Activated CD8-positive, alpha-beta memory T cell treated with anti-CD3 and anti-CD28 coated beads for 1 hour (primary cell): ENCODE results near the gene PRMT5.

Experiments used
- DNase-seq, 2 donors: peaks; one replicate each; pipeline ENCODE4 v3.0.0-alpha.2; 2020; ENCODE audit warnings: low read depth in 1 of 2; ENCODE audit errors: extremely low read depth in 1 of 2

Gene PRMT5

DNA sequence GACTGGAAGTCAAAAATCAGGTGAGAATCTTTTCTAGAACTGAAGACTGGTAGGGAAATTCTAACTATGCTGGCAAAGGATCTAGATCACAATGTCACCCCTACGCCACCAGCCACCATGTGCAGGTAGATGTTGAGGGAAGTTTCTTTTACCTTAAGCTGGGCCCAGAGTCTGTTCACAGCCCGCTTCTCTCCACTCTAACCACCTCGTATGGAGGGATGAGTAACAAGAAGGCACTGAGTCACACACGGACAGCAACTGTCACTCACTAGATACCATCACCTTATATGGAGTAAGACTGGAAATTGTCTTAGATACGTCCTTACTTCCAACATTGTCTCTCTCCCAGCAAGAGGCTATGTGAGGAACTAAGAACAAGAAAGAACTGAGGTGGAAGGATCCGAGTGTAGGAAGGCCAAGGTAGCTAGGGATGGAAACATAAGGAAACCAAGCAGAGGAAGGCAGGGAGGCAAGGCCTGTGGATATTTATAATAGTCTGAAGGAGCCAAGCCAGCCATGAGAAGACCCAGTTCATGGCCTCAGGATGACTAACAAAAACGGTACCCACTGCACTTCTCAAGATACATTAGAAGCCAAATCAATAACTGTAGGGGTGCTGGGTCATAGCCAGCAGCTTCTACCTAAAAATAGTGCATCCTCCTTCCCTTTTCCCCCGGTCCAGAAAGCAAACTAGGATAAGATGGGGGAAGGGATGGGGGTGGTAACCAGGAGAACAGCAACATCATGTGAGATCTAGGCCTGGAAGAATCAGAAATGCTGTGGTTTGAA is 30.7 kb downstream of the PRMT5 start:
- DNase-seq, result no peak

- DNase-seq, result no peak
Measured at GRCh38 chr14:22897357-22897756, 31.8 kb downstream of the PRMT5 start.

DNA sequence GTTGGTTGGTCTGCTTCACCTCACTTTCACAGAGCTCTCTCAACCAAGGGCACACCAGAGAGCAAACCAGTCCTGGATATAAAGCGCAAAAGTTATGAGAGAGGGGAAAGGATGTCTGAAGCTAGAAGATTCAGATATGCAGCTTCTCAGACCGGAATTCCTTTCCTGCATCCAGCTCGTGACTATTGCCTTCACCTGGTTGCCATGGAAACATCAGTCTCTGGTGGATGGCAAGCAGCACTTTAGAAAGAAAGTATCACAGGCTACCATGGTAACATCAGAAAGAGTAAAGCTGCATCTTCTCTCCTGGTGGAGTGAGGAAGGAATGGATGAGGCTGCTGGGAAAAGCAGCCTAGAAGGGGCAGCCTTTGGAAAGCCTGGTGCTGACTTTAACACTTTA is 32.4 kb downstream of the PRMT5 start:
- no peak for DNase-seq

GRCh38 chr14:22896356-22896755 is 32.8 kb downstream of the PRMT5 start:
- no peak for DNase-seq

- no peak for DNase-seq
Measured at GRCh38 chr14:22895402-22895801, 33.8 kb downstream of the PRMT5 start.

DNA sequence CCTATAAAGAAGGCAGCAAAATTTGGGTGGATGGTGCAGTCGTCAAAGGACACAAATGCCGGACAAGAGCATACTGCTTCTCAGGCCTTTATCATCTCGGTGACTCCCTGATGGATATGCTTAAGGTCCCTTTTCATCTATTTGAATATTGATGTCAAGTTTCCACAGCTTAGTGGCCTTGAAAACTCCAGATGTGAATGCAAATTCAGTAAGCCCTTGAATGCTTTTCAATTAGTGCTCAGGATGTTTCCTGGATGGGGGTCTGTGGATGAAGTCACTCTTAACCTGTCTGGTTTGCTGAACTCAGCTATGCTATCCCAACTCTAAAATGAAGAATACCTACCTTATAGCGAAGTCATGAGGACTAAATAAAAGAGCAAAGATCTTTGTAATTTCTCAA is 35.5 kb downstream of the PRMT5 start:
- DNase-seq, result no peak

DNA sequence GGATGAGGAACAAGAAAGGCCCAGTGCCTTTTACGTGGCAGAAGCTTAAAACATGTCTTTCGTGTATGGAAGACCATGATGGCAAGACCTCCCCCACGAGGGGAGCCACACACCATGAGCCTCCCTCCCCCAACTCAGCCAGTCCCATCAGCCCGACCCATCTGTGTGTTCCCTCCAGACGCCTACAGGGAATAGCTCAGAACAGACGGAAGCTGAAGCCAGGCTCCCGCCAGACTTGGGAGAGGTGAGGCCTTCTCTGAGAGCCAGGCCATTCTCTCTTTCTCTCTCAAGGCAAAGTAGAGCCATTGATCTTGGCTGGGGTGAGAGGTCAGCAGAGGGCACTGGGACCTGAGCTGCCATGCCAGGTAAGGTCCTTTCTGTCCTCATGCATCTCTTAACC is 36.7 kb downstream of the PRMT5 start:
- DNase-seq, result no peak

DNA sequence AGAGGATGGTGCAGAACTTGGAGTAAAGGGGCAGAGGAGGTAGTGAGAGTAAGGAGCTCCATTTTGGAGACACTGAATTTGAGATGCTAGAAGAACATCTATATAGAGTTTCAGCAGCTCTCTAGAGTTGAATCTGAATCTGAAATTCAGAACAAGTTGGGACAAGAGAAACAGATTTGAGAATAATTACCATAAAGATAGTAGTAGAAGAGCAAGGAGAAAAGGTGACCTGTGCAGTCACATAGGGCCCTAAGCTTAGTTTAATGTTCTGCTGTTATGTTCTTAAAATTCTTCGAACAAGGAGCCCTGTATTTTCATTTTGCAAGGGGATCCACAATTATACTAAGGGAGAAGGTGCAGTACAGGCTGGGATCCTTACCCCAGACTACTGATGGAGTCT is 38.8 kb downstream of the PRMT5 start:
- no peak for DNase-seq

DNA sequence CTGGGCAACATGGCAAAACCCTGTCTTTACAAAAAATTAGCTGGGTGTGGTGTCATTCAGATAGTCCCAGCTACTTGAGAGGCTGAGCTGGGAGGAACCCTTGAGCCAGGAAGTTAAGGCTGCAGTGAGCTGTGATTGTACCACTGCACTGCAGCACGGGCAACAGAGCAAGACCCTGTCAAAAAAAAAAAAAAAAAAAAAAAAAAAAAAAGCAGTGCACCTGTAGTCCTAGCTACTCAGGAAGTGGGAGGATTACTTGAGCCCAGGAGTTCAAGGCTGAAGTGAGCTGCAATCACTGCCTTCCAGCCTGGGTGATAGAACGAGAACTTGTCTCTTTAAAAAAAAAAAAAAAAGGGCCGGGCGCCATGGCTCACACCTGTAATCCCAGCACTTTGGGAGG is 40.5 kb downstream of the PRMT5 start:
- no peak for DNase-seq

DNA sequence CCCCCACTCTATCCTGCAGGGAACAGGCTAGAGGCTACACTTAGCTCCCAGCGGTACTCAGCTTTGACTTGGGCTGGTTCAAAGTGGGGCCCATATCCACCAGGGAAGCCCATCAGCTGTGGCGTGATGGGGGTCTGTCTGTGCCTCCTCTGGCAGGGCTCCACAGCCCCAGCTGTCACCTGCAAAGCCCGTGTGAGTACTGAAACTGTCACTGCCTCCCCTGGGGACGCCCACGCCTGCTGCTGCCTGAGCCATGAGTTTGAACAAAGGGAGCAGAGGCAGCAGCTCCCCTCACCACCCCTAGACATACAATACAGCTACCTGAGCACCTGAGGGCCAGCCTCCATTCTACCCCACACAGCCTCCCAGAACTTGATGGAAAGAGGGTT is 41.2 kb downstream of the PRMT5 start:
- peak in 1 of 2 donors; percentile 17 for DNase-seq

GRCh38 chr14:22887260-22887989 is 41.8 kb downstream of the PRMT5 start:
- no peak for DNase-seq

GRCh38 chr14:22886500-22887259 is 42.5 kb downstream of the PRMT5 start:
- DNase-seq, result peak; percentile 21 to 57

GRCh38 chr14:22885975-22886374 is 43.2 kb downstream of the PRMT5 start:
- DNase-seq, result no peak

DNA sequence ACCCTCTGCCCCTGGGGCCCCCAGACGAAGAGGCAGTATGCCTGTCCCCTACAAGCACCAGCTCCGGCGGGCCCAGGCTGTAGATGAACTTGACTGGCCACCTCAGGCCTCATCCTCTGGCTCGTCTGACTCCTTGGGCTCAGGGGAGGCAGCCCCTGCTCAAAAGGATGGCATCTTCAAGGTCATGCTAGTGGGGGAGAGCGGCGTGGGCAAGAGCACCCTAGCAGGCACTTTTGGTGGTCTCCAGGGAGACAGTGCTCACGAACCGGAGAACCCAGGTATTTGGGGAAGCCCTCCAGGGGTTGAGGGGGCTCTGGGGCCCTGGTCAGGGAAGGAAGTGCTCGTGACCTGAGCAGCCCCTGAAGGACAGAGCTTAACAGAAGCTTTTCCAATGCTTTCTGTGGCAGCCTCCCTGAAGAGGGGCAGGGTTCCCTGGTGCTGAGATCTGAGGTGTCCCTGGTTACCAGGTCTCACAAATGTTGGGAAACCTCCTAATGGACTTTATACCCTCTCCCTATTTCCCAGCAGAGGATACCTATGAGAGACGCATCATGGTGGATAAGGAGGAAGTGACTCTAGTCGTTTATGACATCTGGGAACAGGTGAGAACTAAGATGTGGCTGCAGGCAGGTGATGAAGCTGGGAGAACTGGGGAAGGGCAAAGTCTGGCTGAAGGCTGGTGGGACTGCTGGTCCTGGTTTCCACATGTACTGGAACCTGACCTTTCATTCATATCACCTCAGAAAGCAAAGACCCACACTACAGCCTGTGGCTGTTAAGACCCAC is 44.2 kb downstream of the PRMT5 start:
- no peak for DNase-seq

DNA sequence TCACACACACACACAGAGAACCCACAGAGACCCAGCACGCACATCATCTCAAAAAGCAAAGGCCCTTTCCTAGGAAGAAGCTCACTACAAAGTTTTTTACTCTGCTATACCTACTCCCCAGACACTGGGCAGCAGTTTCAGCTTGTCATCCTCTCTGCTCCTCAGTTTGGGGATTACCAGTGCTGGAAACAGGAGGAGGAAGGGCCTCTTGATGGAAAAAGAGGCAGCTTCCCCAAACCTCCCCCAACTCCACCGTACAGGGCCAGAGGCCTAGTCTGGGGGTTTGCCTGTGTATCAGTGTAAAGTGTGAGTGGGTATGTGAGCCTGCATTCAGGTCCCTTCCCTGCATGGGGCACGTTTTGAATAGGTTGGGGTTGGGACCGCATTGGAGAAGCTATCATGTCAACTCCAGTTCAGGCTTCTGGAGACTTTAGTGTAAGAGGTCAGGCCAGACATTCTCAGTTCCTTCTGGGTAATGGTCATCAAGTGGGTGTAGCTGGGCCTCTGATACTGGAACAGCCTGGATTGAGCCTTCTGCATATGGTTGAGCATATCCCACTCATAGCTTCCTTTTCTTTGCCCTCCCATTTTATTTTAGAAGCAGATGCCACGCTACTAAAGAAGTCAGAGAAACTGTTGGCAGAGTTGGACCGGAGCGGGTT is 45.0 kb downstream of the PRMT5 start:
- no peak for DNase-seq

GRCh38 chr14:22883173-22883976 is 45.8 kb downstream of the PRMT5 start, which contains the start of gene REM2:
Gene REM2 (plus strand): TSS chr14:22883222. CDS start chr14:22883288, 66 bp downstream.
- DNase-seq, result no peak

- peak in 1 of 2 donors; percentile 17 for DNase-seq
Measured at GRCh38 chr14:22882529-22883172, 46.5 kb downstream of the PRMT5 start.

DNA sequence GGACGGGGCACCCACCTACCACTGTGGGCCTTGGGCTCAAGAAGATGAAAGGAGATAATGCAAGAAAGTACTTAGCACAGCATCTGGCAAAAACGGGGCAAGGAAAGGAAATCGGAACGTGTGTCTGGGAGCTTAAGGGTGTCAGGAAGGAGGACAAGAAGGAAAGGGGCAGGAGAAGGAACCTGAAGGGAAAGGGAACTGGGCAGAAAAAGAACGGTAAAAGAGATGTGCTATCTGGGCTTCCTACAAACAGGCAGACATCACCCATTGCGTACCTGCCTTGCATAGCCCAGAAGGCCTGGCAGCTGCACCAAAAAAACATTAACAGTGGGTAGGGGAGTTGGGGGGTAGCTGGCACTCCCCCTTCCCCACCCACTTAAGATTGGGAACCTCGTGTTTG is 47.1 kb downstream of the PRMT5 start:
- no peak for DNase-seq
